SU-DHL-6 (cell line): ENCODE results near the gene C11orf54.

Experiments
- EZH2phosphoT487 ChIP-seq: fragments of 200-600 bp; sonication (generic), shearing (Covaris generic); conservative IDR thresholded peaks from 2 replicates; pipeline ENCODE4 v1.6.1; 2018; ENCODE audit warnings: mild to moderate bottlenecking, antibody characterized with exemption, low read length, moderate library complexity, mixed read lengths
- TF ChIP-seq, protein P1 (sequence below): fragments of 200-600 bp; sonication (generic); IDR thresholded peaks from one replicate; pipeline ENCODE4 v1.5.1; 2017; ENCODE audit warnings: antibody characterized with exemption, mild to moderate bottlenecking, low read length, moderate library complexity; ENCODE audit not compliant: insufficient read depth, poor library complexity, severe bottlenecking

DNA sequence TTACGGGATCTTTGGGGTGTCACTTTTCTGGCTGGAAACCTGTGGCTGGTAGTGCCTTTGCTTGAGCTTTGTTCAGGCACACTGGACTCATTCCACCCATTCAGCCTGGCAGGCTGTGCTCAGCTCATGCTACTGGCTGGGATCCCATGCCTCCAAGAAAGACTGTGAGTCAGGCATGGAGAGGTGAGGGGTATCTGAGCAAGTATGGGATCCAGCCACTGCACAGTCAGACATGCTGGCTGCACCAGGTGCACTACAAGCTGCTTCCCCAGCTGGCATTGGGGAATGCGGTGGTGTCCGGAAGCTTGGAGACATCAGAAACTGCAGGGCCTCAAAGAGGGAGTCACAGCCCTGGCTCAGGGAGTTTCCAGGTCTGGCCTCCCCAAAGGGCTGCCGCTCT is 30.7 kb downstream of the C11orf54 start:
- TF ChIP-seq, protein P1, sequence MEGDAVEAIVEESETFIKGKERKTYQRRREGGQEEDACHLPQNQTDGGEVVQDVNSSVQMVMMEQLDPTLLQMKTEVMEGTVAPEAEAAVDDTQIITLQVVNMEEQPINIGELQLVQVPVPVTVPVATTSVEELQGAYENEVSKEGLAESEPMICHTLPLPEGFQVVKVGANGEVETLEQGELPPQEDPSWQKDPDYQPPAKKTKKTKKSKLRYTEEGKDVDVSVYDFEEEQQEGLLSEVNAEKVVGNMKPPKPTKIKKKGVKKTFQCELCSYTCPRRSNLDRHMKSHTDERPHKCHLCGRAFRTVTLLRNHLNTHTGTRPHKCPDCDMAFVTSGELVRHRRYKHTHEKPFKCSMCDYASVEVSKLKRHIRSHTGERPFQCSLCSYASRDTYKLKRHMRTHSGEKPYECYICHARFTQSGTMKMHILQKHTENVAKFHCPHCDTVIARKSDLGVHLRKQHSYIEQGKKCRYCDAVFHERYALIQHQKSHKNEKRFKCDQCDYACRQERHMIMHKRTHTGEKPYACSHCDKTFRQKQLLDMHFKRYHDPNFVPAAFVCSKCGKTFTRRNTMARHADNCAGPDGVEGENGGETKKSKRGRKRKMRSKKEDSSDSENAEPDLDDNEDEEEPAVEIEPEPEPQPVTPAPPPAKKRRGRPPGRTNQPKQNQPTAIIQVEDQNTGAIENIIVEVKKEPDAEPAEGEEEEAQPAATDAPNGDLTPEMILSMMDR: no peak
- TF ChIP-seq EZH2phosphoT487: no peak
